Endothelial cell (in vitro differentiated cells): ENCODE measurements around the gene ZNF584. TPM values are rescaled to one million over a fixed set of nuclear protein-coding genes. Genes with fewer than 3 reads are reported as not detected.

Source experiments
- DNase-seq: peaks from one replicate; pipeline ENCODE4 v3.0.0; 2021; ENCODE audit warnings: low spot score
- H3K27ac Mint-ChIP-seq: one replicate; pipeline ENCODE4 v1.8.0; 2021; ENCODE audit warnings: mixed read lengths, inconsistent platforms; ENCODE audit not compliant: unreplicated experiment
- H3K27me3 Mint-ChIP-seq: one replicate; pipeline ENCODE4 v1.8.0; 2021; ENCODE audit warnings: mild to moderate bottlenecking, moderate library complexity, mixed read lengths, inconsistent platforms; ENCODE audit not compliant: unreplicated experiment
- H3K36me3 Mint-ChIP-seq: one replicate; pipeline ENCODE4 v1.8.0; 2021; ENCODE audit warnings: mild to moderate bottlenecking, low read depth, mixed read lengths, inconsistent platforms; ENCODE audit not compliant: unreplicated experiment
- H3K4me1 Mint-ChIP-seq: one replicate; pipeline ENCODE4 v1.8.0; 2021; ENCODE audit warnings: mild to moderate bottlenecking, mixed read lengths, inconsistent platforms; ENCODE audit not compliant: unreplicated experiment
- H3K4me3 Mint-ChIP-seq: one replicate; pipeline ENCODE4 v1.8.0; 2021; ENCODE audit warnings: mild to moderate bottlenecking, mixed read lengths, inconsistent platforms; ENCODE audit not compliant: unreplicated experiment
- H3K9me3 Mint-ChIP-seq: one replicate; pipeline ENCODE4 v1.8.0; 2021; ENCODE audit warnings: mixed read lengths, inconsistent platforms; ENCODE audit not compliant: unreplicated experiment
- total RNA-seq: library from RNA; stranded (reverse); fragmentation: NEBNext Ultra II Directional; extraction: Animal tissue kit (Norgen Biotek cat#: 25700); gene quantifications from one replicate; pipeline ENCODE4 v1.2.1, GENCODE V29; 2021; ENCODE audit not compliant: unreplicated experiment
- TF ChIP-seq, protein P1 (sequence below): fragments of 200-600 bp; sonication (generic); IDR thresholded peaks from one replicate; pipeline ENCODE4 v1.5.0; 2021; ENCODE audit warnings: antibody characterized with exemption; ENCODE audit not compliant: unreplicated experiment

ZNF584 gene
- total RNA-seq, 1 donor from 2014 or later: 6.0 TPM

DNA sequence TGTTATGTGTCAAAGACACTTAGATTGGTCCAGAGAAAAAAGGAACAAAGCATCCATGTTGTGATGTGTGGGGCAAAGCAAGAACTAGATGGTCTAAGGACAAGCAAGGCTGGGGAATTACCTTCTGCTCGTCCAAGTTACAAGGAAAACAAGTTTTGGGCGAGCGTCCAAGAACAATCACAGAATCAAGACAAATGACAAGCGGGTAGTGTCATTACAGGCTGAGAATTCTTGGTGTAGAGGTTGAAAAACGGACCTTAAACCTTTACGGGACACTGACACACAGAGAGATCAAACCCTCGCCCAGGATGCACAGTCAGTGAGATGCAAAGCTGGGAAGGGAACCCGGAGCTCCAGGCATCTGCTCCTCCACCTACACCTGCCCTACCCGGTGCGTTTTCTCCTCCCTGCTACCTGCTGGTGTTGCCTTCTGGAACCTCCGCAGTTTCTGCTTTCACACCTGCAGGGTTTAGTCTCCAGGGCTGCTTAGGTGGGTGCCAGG is 42.5 kb downstream of the ZNF584 start:
- peaks cover 9% of the 10 kb centered on the region for H3K27me3 Mint-ChIP-seq
- peaks cover 20% of the 10 kb centered on the region for H3K36me3 Mint-ChIP-seq
- H3K27ac Mint-ChIP-seq: peak overlapping the region; percentile 83
- H3K4me1 Mint-ChIP-seq: peaks cover 6% of the 10 kb centered on the region
- peak overlapping the region; percentile 90 for H3K4me3 Mint-ChIP-seq
- TF ChIP-seq, protein P1, sequence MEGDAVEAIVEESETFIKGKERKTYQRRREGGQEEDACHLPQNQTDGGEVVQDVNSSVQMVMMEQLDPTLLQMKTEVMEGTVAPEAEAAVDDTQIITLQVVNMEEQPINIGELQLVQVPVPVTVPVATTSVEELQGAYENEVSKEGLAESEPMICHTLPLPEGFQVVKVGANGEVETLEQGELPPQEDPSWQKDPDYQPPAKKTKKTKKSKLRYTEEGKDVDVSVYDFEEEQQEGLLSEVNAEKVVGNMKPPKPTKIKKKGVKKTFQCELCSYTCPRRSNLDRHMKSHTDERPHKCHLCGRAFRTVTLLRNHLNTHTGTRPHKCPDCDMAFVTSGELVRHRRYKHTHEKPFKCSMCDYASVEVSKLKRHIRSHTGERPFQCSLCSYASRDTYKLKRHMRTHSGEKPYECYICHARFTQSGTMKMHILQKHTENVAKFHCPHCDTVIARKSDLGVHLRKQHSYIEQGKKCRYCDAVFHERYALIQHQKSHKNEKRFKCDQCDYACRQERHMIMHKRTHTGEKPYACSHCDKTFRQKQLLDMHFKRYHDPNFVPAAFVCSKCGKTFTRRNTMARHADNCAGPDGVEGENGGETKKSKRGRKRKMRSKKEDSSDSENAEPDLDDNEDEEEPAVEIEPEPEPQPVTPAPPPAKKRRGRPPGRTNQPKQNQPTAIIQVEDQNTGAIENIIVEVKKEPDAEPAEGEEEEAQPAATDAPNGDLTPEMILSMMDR: no peak
- DNase-seq: no peak
- peaks cover 6% of the 10 kb centered on the region for H3K9me3 Mint-ChIP-seq

DNA sequence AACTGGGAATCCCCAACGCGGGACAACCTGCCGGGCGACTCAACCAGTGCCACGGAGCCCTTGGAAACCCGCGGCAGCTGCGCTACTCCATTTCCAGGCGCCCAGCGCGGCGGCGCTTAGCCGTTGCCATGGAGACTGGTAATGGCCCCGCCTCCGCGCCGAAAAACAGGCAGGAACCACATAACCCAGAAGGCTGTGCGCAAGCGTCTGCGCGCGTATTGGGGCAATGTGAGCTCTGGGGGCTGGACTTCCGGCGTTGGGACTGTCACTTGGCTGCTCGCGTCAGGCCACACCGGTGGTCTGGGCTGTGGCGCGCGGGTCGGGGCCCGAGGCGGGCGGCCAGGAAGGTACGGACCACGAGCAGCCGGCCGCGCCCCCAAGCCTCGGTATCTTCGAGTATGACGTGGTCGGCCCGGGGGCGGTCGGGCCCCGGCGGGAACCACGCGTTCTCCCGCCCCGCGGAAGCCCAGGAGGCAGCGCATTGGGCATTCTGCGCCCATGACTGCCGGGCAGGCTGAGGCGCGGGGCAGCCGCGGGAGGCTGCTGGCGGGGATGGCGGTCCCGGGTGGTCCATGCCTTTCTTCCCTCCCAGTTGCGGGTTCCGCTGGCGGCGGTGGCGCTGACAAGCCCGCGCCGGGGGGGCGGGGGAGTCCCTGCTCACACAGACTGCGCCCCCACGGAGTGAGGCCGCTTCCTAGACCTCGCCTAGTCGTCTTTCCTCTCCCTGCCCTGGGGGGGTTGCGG is 43.1 kb downstream of the ZNF584 start, which contains the start of gene ZNF324B:
TSS of gene ZNF324B (plus strand) at position 265 of the 744 bp plus-strand sequence. CDS start 2,080 bp downstream, outside the sequence.
- DNase-seq: peak; percentile 92
- Mint-ChIP-seq H3K4me3 (peak within 1 kb of the TSS; percentile 90), H3K27me3 (peaks cover 9% of the 10 kb centered on the region), H3K9me3 (peaks cover 6% of the 10 kb centered on the region), H3K4me1 (peaks cover 6% of the 10 kb centered on the region), H3K36me3 (peaks cover 21% of the 10 kb centered on the region), H3K27ac (peak within 1 kb of the TSS; percentile 83)
- TF ChIP-seq, protein P1: no peak

DNA sequence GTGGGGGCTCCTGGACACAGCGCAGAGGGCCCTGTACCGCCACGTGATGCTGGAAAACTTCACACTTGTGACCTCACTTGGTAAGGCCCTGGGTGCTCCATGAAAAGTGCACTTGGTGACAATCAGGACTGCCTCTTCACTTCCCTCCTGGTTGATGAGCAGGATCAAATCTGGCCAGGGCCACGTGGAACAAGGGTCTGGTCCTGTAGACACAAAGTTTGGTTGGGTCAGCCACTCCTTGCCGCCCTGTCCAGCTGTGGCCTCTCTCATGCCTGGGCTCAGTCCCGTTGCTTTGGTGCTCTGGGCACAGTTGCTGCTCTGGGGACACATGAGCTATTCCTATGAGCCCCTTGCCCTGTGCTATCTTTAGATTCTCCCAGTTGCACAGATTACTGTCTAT is 45.3 kb downstream of the ZNF584 start:
- DNase-seq: no peak
- Mint-ChIP-seq H3K4me3 (no peak overlapping the region), H3K9me3 (no peaks in the 10 kb centered on the region), H3K36me3 (peaks cover 21% of the 10 kb centered on the region), H3K27me3 (peaks cover 7% of the 10 kb centered on the region), H3K4me1 (peaks cover 6% of the 10 kb centered on the region), H3K27ac (no peak overlapping the region)
- TF ChIP-seq, protein P1: no peak

GRCh38 chr19:58455306-58455705 is 46.9 kb downstream of the ZNF584 start:
- Mint-ChIP-seq H3K27me3 (peaks cover 7% of the 10 kb centered on the region), H3K4me3 (no peak overlapping the region), H3K27ac (no peak overlapping the region), H3K9me3 (no peaks in the 10 kb centered on the region), H3K4me1 (peaks cover 6% of the 10 kb centered on the region), H3K36me3 (peaks cover 15% of the 10 kb centered on the region)
- no peak for DNase-seq
- TF ChIP-seq, protein P1: no peak

- TF ChIP-seq, protein P1: no peak
- H3K9me3 Mint-ChIP-seq: no peaks in the 10 kb centered on the region
- H3K27me3 Mint-ChIP-seq: peaks cover 2% of the 10 kb centered on the region
- DNase-seq: no peak
- peaks cover 3% of the 10 kb centered on the region for H3K4me1 Mint-ChIP-seq
- H3K36me3 Mint-ChIP-seq: peaks cover 12% of the 10 kb centered on the region
- H3K27ac Mint-ChIP-seq: no peak overlapping the region
- no peak overlapping the region for H3K4me3 Mint-ChIP-seq
These were observed 47.7 kb downstream of the ZNF584 start for GRCh38 chr19:58456111-58456510.
